ENCODE measurements around the gene MARK2.

MARK2 gene

GRCh38 chr11:63873311-63873710, 34.4 kb downstream of the MARK2 start:
- no peak overlapping the region for H3K4me3 ChIP-seq (ENCODE audit: low read depth, low read length)
- TF ChIP-seq CTCF (IDR thresholded peaks at IDR 0.05; ENCODE audit: low read depth, low read length): no peak

GRCh38 chr11:63874511-63874910, 35.6 kb downstream of the MARK2 start:
- TF ChIP-seq CTCF (IDR thresholded peaks at IDR 0.05; ENCODE audit: low read depth, low read length): no peak
- H3K4me3 ChIP-seq (ENCODE audit: low read depth, low read length): no peak overlapping the region

- no peak overlapping the region for H3K4me3 ChIP-seq (ENCODE audit: low read depth, low read length)
- TF ChIP-seq CTCF (IDR thresholded peaks at IDR 0.05; ENCODE audit: low read depth, low read length): no peak
These were observed 36.7 kb downstream of the MARK2 start for GRCh38 chr11:63875506-63876065.

- H3K4me3 ChIP-seq (ENCODE audit: low read depth, low read length): no peak overlapping the region
- no peak for TF ChIP-seq CTCF (IDR thresholded peaks at IDR 0.05; ENCODE audit: low read depth, low read length)
These were observed 37.7 kb downstream of the MARK2 start for GRCh38 chr11:63876616-63877015.

- no peak overlapping the region for H3K4me3 ChIP-seq (ENCODE audit: low read depth, low read length)
- no peak for TF ChIP-seq CTCF (IDR thresholded peaks at IDR 0.05; ENCODE audit: low read depth, low read length)
These were observed 38.8 kb downstream of the MARK2 start for GRCh38 chr11:63877658-63878241.

GRCh38 chr11:63879598-63880402, 40.9 kb downstream of the MARK2 start:
- TF ChIP-seq CTCF (IDR thresholded peaks at IDR 0.05; ENCODE audit: low read depth, low read length): no peak
- H3K4me3 ChIP-seq (ENCODE audit: low read depth, low read length): no peak overlapping the region

GRCh38 chr11:63880403-63880790, 41.5 kb downstream of the MARK2 start:
- H3K4me3 ChIP-seq (ENCODE audit: low read depth, low read length): no peak overlapping the region
- TF ChIP-seq CTCF (IDR thresholded peaks at IDR 0.05; ENCODE audit: low read depth, low read length): no peak
